GM18907 (cell line): Measurements from ENCODE around the gene HPN.
"Not testable (repeated sequence)": the region's sequence is repeated elsewhere in the genome, so short reads cannot be mapped to it uniquely, and the experiment has no call there.

ENCODE experiments used
- ATAC-seq: cut with Tn5 transposase; IDR thresholded peaks from one replicate; pipeline ENCODE4 v1.9.1; 2021; ENCODE audit warnings: mild to moderate bottlenecking, moderate library complexity; ENCODE audit not compliant: unreplicated experiment

Gene HPN

GRCh38 chr19:35042056-35042730, 672 bp downstream of the HPN start:
- ATAC-seq, result no peak

GRCh38 chr19:35042954-35043604, 1.6 kb downstream of the HPN start:
- no peak for ATAC-seq

GRCh38 chr19:35043906-35044305, 2.4 kb downstream of the HPN start:
- ATAC-seq, result no peak

- no peak for ATAC-seq
Measured at GRCh38 chr19:35044317-35045117, 3.0 kb downstream of the HPN start.

- peak; percentile 71 for ATAC-seq
Measured at GRCh38 chr19:35045667-35046300, 4.3 kb downstream of the HPN start.

GRCh38 chr19:35046461-35046860, 4.9 kb downstream of the HPN start:
- no peak for ATAC-seq

GRCh38 chr19:35048911-35049411, 7.4 kb downstream of the HPN start:
- ATAC-seq, result no peak

- ATAC-seq, result no peak
Measured at GRCh38 chr19:35049456-35049855, 7.9 kb downstream of the HPN start.

- ATAC-seq, result not testable (repeated sequence)
Measured at GRCh38 chr19:35050662-35051061, 9.1 kb downstream of the HPN start.

GRCh38 chr19:35051268-35051667, 9.7 kb downstream of the HPN start:
- not testable (repeated sequence) for ATAC-seq

GRCh38 chr19:35051796-35052195, 10.3 kb downstream of the HPN start:
- no peak for ATAC-seq

- no peak for ATAC-seq
Measured at GRCh38 chr19:35052599-35053190, 11.2 kb downstream of the HPN start.

- ATAC-seq, result no peak
Measured at GRCh38 chr19:35053667-35054293, 12.3 kb downstream of the HPN start.

- no peak for ATAC-seq
Measured at GRCh38 chr19:35054626-35055025, 13.1 kb downstream of the HPN start.

GRCh38 chr19:35055715-35056179, 14.2 kb downstream of the HPN start:
- ATAC-seq, result no peak

- no peak for ATAC-seq
Measured at GRCh38 chr19:35056513-35057063, 15.1 kb downstream of the HPN start.

- no peak for ATAC-seq
Measured at GRCh38 chr19:35058370-35058769, 16.8 kb downstream of the HPN start.

GRCh38 chr19:35059006-35059798, 17.7 kb downstream of the HPN start:
- ATAC-seq, result no peak

- no peak for ATAC-seq
Measured at GRCh38 chr19:35059799-35060091, 18.2 kb downstream of the HPN start.
